Tibial nerve (tissue), 4 donors: ENCODE data around the gene CNNM4.

Source experiments
- EP300 ChIP-seq, 2 donors: sonication (generic); formaldehyde crosslinking; IDR thresholded peaks; one replicate each; pipeline ENCODE4 v1.6.1; 2017; ENCODE audit warnings: antibody characterized with exemption in 2 of 2, mild to moderate bottlenecking in 1 of 2
- POLR2A ChIP-seq, 2 donors: fragments of 450-650 bp; IDR thresholded peaks; one replicate each; pipeline ENCODE4 v1.6.1; 2017; ENCODE audit warnings: antibody characterized with exemption in 2 of 2, mild to moderate bottlenecking in 2 of 2, moderate library complexity in 2 of 2
- TF ChIP-seq, protein P1 (sequence below), 5 experiments: fragments of 200-600 bp in 3 of 5; fragments of 450-650 bp in 2 of 5; sonication (generic) in 3 of 5; IDR thresholded peaks; one replicate each; pipeline ENCODE4 v1.5.1; 2016 to 2019; ENCODE audit warnings: antibody characterized with exemption in 5 of 5, mild to moderate bottlenecking in 3 of 5, moderate library complexity in 2 of 5

GRCh38 chr2:96764253-96764637 lies 3.5 kb downstream of the CNNM4 start:
- TF ChIP-seq, protein P1, sequence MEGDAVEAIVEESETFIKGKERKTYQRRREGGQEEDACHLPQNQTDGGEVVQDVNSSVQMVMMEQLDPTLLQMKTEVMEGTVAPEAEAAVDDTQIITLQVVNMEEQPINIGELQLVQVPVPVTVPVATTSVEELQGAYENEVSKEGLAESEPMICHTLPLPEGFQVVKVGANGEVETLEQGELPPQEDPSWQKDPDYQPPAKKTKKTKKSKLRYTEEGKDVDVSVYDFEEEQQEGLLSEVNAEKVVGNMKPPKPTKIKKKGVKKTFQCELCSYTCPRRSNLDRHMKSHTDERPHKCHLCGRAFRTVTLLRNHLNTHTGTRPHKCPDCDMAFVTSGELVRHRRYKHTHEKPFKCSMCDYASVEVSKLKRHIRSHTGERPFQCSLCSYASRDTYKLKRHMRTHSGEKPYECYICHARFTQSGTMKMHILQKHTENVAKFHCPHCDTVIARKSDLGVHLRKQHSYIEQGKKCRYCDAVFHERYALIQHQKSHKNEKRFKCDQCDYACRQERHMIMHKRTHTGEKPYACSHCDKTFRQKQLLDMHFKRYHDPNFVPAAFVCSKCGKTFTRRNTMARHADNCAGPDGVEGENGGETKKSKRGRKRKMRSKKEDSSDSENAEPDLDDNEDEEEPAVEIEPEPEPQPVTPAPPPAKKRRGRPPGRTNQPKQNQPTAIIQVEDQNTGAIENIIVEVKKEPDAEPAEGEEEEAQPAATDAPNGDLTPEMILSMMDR (IDR thresholded peaks at IDR 0.05), result no peak
- no peak for TF ChIP-seq POLR2A (IDR thresholded peaks at IDR 0.05)
- no peak for TF ChIP-seq EP300 (IDR thresholded peaks at IDR 0.05)
